Ishikawa (cell line): ENCODE measurements around the gene HNRNPD.

ENCODE experiments used
- CEBPB ChIP-seq: IDR thresholded peaks from 2 replicates; pipeline ENCODE4 v1.6.1; 2012
- EP300 ChIP-seq: IDR thresholded peaks from 2 replicates; pipeline ENCODE4 v1.6.1; 2012; ENCODE audit warnings: borderline replicate concordance
- MAX ChIP-seq: IDR thresholded peaks from 2 replicates; pipeline ENCODE4 v1.6.1; 2012
- TAF1 ChIP-seq: IDR thresholded peaks from 2 replicates; pipeline ENCODE4 v1.6.1; 2012; ENCODE audit warnings: low read depth, mild to moderate bottlenecking

GRCh38 chr4:82398263-82398662 is 24.5 kb upstream of the HNRNPD start:
- TF ChIP-seq TAF1 (no peak), CEBPB (no peak), MAX (no peak), EP300 (no peak)
